HFF-Myc (cell line): ENCODE results near the gene NLGN4Y.

ENCODE experiments used
- DNase-seq: peaks from one replicate; pipeline ENCODE4 v3.0.0-alpha.2; 2011; ENCODE audit warnings: low read depth; ENCODE audit errors: extremely low read depth
- H3K4me3 ChIP-seq: replicated peaks from 2 replicates; pipeline ENCODE4 v1.5.1; 2011; ENCODE audit warnings: low read depth, mild to moderate bottlenecking, control low read depth, low read length
- CTCF ChIP-seq: IDR thresholded peaks from 2 replicates; pipeline ENCODE4 v1.5.1; 2012; ENCODE audit warnings: mild to moderate bottlenecking, low read depth, low read length, control low read depth; ENCODE audit errors: missing control alignments

NLGN4Y gene

GRCh38 chrY:14523491-14524271, 648 bp upstream of the NLGN4Y start:
- no peak for TF ChIP-seq CTCF
- peak overlapping the region; percentile 58 for H3K4me3 ChIP-seq
- no peak for DNase-seq

- DNase-seq: no peak
- TF ChIP-seq CTCF: no peak
- peak overlapping the region; percentile 58 for H3K4me3 ChIP-seq
Measured at GRCh38 chrY:14525315-14525714, 986 bp downstream of the NLGN4Y start.

GRCh38 chrY:14528361-14528760, 4.0 kb downstream of the NLGN4Y start:
- no peak for DNase-seq
- TF ChIP-seq CTCF: no peak
- no peak overlapping the region for H3K4me3 ChIP-seq

- TF ChIP-seq CTCF: no peak
- no peak overlapping the region for H3K4me3 ChIP-seq
- DNase-seq: no peak
Measured at GRCh38 chrY:14536703-14537102, 12.4 kb downstream of the NLGN4Y start.

- TF ChIP-seq CTCF: no peak
Measured at GRCh38 chrY:14543506-14543905, 19.2 kb downstream of the NLGN4Y start.

GRCh38 chrY:14581294-14581693, 57.0 kb downstream of the NLGN4Y start:
- TF ChIP-seq CTCF: no peak
- H3K4me3 ChIP-seq: no peak overlapping the region
- DNase-seq: no peak

More at GRCh38 chrY:14543506-14543905, 19.2 kb downstream of the NLGN4Y start:
- no peak overlapping the region for H3K4me3 ChIP-seq
- DNase-seq: no peak

- DNase-seq: no peak
- TF ChIP-seq CTCF: no peak
- no peak overlapping the region for H3K4me3 ChIP-seq
Measured at GRCh38 chrY:14586725-14587124, 62.4 kb downstream of the NLGN4Y start.
